OCI-LY3 (cell line): ENCODE measurements around the gene GALNT14.

ENCODE experiments used
- EZH2phosphoT487 ChIP-seq: fragments of 200-600 bp; shearing (Covaris generic); IDR thresholded peaks from 2 replicates; pipeline ENCODE4 v1.6.1; 2018; ENCODE audit warnings: antibody characterized with exemption, mixed run types, low read depth
- TF ChIP-seq, protein P1 (sequence below): fragments of 200-600, 300-600 bp; sonication (generic); IDR thresholded peaks from 2 replicates; pipeline ENCODE4 v1.5.1; 2014; ENCODE audit warnings: antibody characterized with exemption, low read length, low read depth

DNA sequence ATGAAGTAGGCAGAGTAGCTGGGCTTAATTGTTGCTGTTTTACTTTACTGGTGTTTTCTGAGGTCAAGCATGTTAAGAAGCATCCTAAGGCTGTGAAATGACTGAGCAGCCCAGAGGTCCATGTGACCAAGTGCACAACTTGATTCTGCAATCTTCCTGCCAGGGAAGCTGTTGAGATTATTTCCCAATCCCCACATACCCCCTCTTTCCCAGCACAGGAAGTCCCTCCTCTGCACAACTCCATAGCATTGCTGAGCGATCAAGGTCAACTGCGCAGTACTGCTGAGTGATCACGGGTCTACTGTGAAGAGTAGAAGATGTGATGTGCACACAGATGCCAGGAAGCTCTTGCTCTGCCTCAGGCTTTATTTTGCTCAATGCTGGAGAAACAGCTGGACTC, 105.8 kb downstream of the GALNT14 start:
- TF ChIP-seq, protein P1, sequence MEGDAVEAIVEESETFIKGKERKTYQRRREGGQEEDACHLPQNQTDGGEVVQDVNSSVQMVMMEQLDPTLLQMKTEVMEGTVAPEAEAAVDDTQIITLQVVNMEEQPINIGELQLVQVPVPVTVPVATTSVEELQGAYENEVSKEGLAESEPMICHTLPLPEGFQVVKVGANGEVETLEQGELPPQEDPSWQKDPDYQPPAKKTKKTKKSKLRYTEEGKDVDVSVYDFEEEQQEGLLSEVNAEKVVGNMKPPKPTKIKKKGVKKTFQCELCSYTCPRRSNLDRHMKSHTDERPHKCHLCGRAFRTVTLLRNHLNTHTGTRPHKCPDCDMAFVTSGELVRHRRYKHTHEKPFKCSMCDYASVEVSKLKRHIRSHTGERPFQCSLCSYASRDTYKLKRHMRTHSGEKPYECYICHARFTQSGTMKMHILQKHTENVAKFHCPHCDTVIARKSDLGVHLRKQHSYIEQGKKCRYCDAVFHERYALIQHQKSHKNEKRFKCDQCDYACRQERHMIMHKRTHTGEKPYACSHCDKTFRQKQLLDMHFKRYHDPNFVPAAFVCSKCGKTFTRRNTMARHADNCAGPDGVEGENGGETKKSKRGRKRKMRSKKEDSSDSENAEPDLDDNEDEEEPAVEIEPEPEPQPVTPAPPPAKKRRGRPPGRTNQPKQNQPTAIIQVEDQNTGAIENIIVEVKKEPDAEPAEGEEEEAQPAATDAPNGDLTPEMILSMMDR, result no peak
- no peak for TF ChIP-seq EZH2phosphoT487
